ENCODE data around the gene HOXC9.

DNA sequence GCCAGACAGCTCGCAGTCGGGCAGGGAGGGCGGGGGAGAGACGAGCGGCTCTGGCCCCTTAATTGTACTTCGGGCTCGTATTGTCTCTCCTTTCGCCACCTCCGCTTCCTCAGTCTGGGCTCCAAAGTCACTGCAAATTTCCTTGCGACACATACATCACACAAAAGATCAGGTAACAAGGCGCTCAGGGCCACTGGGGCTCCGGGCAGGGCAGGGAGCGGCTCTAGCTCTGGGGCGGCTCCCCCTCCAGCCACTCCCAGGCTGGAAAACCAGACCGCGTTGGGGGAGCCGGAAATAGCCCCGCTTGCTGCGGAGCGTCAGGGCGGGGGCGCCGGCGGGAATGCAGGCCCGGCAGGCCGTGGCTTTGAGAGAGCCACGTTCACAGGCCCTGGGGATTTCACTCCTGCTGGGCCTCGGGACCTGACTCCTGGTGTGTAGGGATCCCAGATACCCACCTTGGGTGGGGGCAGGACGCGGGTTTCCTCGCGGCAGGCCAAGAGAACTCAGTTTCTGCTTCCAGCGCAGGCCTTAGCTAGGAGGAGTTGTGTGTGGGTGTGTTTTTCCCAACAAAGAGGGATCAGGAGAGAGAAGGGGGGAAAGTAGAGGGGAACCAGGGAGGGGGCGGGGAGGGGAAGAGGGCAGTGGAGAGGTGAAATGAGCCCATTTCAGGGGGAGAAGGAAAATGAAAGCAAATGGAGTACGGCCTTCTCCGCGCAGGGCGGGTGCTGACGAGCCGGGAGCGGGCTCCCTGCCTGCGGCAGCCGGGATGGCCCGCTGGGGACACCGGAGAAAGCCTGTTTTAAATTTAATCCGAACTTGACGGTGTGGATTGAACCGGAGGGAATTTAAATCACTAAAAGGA, 4.4 kb upstream of the HOXC9 start:
- TF ChIP-seq, protein P1, sequence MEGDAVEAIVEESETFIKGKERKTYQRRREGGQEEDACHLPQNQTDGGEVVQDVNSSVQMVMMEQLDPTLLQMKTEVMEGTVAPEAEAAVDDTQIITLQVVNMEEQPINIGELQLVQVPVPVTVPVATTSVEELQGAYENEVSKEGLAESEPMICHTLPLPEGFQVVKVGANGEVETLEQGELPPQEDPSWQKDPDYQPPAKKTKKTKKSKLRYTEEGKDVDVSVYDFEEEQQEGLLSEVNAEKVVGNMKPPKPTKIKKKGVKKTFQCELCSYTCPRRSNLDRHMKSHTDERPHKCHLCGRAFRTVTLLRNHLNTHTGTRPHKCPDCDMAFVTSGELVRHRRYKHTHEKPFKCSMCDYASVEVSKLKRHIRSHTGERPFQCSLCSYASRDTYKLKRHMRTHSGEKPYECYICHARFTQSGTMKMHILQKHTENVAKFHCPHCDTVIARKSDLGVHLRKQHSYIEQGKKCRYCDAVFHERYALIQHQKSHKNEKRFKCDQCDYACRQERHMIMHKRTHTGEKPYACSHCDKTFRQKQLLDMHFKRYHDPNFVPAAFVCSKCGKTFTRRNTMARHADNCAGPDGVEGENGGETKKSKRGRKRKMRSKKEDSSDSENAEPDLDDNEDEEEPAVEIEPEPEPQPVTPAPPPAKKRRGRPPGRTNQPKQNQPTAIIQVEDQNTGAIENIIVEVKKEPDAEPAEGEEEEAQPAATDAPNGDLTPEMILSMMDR (IDR thresholded peaks at IDR 0.05) = no peak
- TF ChIP-seq, protein P2, sequence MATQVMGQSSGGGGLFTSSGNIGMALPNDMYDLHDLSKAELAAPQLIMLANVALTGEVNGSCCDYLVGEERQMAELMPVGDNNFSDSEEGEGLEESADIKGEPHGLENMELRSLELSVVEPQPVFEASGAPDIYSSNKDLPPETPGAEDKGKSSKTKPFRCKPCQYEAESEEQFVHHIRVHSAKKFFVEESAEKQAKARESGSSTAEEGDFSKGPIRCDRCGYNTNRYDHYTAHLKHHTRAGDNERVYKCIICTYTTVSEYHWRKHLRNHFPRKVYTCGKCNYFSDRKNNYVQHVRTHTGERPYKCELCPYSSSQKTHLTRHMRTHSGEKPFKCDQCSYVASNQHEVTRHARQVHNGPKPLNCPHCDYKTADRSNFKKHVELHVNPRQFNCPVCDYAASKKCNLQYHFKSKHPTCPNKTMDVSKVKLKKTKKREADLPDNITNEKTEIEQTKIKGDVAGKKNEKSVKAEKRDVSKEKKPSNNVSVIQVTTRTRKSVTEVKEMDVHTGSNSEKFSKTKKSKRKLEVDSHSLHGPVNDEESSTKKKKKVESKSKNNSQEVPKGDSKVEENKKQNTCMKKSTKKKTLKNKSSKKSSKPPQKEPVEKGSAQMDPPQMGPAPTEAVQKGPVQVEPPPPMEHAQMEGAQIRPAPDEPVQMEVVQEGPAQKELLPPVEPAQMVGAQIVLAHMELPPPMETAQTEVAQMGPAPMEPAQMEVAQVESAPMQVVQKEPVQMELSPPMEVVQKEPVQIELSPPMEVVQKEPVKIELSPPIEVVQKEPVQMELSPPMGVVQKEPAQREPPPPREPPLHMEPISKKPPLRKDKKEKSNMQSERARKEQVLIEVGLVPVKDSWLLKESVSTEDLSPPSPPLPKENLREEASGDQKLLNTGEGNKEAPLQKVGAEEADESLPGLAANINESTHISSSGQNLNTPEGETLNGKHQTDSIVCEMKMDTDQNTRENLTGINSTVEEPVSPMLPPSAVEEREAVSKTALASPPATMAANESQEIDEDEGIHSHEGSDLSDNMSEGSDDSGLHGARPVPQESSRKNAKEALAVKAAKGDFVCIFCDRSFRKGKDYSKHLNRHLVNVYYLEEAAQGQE (IDR thresholded peaks at IDR 0.05; ENCODE audit: low read depth, low read length) = no peak

Data from SK-N-SH (cell line).